ENCODE data around the gene PTPN23.
"Not testable (repeated sequence)": the region's sequence is repeated elsewhere in the genome, so short reads cannot be mapped to it uniquely, and the experiment has no call there.

PTPN23 gene

DNA sequence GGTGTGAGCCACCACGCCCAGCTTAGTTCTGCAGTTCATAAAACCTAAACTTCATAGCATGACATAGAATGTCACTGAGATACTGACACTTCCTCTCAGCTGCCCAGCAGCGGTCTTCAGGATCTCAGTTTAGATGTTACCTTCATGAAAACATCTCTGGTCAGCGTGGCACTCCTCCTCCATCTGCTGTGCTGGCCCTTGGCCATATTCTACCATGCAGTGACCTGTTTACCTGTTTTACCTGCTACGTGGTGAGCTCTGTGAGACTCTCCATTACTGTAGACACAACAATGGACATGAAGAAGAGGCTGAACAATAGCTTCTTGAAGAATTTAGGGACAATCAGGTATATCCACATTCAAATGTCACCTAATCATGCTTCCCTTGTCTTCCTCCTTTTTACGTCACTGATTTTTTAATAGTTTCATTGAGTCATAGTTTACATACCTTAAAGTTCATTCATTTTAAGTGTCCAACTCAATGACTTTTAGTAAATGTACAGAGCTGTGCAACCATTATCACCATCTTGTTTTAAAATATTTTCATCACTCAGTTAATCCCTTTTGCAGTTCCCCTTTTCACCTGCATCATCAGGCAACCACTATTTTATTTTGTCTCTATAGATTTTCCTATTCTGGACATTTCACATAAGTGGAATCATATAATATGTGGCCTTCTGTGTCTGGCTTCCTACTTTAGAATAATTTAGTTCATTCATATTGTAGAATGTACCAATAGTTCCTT, 32.2 kb upstream of the PTPN23 start:
- no peak overlapping the region for H3K9ac ChIP-seq (ENCODE audit: low read depth, low read length)

DNA sequence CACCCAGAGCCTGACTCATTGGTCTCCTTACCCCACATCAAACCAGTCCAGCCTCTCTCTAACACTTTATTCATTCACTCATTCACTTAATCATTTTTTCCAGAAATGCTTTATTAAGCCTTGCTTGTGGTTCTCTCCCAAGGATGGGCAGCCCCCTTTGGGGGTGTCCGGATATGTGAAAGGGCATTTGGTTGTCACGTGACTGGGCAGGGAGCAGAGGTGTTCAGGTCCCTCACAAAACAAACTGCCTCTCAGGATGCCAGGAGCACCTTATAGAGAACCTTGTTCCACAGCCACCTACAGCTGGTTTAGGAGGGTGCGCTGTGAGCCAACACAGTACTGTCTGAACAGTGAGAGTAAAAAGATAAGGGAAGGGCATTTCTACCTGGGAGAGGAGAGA, 25.8 kb upstream of the PTPN23 start:
- H3K4me1 ChIP-seq (ENCODE audit: control insufficient read depth, insufficient read depth, low read length): no peaks in the 10 kb centered on the region
- H3K9ac ChIP-seq (ENCODE audit: low read depth, low read length): no peak overlapping the region
- H3K36me3 ChIP-seq (ENCODE audit: control insufficient read depth, insufficient read depth, low read length): peaks cover 7% of the 10 kb centered on the region
- no peaks in the 10 kb centered on the region for H3K27me3 ChIP-seq (ENCODE audit: control insufficient read depth, insufficient read depth, low read length)
- no peak overlapping the region for H3K4me3 ChIP-seq (ENCODE audit: low read depth, low read length)
- H3K9me3 ChIP-seq (ENCODE audit: control insufficient read depth, insufficient read depth, low read length): peaks cover 9% of the 10 kb centered on the region

More for the DNA sequence above, 32.2 kb upstream of the PTPN23 start:
- Histone ChIP-seq H3K4me3 (ENCODE audit: low read depth, low read length) (no peak overlapping the region), H3K4me1 (ENCODE audit: control insufficient read depth, insufficient read depth, low read length) (peaks cover 3% of the 10 kb centered on the region), H3K9me3 (ENCODE audit: control insufficient read depth, insufficient read depth, low read length) (no peaks in the 10 kb centered on the region), H3K27me3 (ENCODE audit: control insufficient read depth, insufficient read depth, low read length) (no peaks in the 10 kb centered on the region), H3K36me3 (ENCODE audit: control insufficient read depth, insufficient read depth, low read length) (peaks cover 18% of the 10 kb centered on the region)

DNA sequence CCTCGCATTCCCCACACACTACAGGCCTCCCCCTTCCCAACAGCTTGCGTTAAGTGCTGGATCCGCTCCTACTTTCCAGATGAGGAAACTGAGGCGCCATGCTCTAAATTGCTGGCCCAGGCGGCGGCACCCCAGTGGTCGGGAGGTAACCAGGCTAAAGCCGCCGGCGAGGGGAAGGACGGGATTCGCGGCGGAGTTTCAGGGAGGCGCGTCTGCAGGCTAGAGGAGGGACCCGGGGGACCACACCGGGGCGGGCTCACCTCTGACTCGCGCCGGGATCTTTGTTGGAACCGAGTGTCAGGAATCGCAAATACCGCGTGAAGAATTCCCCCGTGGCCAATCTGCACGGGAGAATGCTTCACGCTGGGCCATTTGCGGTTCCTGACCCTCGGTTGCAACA, 24.6 kb upstream of the PTPN23 start:
- Histone ChIP-seq H3K9ac (ENCODE audit: low read depth, low read length) (no peak overlapping the region), H3K27me3 (ENCODE audit: control insufficient read depth, insufficient read depth, low read length) (no peaks in the 10 kb centered on the region), H3K36me3 (ENCODE audit: control insufficient read depth, insufficient read depth, low read length) (peaks cover 7% of the 10 kb centered on the region), H3K4me1 (ENCODE audit: control insufficient read depth, insufficient read depth, low read length) (no peaks in the 10 kb centered on the region), H3K9me3 (ENCODE audit: control insufficient read depth, insufficient read depth, low read length) (peaks cover 9% of the 10 kb centered on the region), H3K4me3 (ENCODE audit: low read depth, low read length) (no peak overlapping the region)

DNA sequence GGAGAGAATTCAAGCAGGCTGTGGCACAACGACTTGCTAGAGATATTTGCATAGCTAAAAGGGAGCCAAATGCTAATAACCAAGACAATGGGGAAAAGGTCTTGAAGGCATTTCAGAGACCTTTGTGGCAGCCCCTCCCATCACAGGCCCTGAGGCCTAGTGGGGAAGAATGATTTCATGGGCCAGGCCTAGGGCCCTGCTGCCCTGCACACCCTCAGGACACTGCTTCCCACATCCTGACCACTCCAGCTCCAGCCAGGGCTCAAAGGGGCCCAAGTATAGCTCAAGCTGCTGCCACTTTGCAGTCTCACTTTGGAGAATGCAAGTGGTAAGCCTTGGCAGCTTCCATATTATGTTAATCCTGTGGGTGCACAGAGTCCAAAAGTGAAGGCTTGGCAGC, 21.5 kb upstream of the PTPN23 start:
- H3K4me1 ChIP-seq (ENCODE audit: control insufficient read depth, insufficient read depth, low read length): no peaks in the 10 kb centered on the region
- no peak overlapping the region for H3K4me3 ChIP-seq (ENCODE audit: low read depth, low read length)
- no peak overlapping the region for H3K9ac ChIP-seq (ENCODE audit: low read depth, low read length)
- no peaks in the 10 kb centered on the region for H3K27me3 ChIP-seq (ENCODE audit: control insufficient read depth, insufficient read depth, low read length)
- H3K36me3 ChIP-seq (ENCODE audit: control insufficient read depth, insufficient read depth, low read length): peaks cover 7% of the 10 kb centered on the region
- H3K9me3 ChIP-seq (ENCODE audit: control insufficient read depth, insufficient read depth, low read length): peaks cover 9% of the 10 kb centered on the region

DNA sequence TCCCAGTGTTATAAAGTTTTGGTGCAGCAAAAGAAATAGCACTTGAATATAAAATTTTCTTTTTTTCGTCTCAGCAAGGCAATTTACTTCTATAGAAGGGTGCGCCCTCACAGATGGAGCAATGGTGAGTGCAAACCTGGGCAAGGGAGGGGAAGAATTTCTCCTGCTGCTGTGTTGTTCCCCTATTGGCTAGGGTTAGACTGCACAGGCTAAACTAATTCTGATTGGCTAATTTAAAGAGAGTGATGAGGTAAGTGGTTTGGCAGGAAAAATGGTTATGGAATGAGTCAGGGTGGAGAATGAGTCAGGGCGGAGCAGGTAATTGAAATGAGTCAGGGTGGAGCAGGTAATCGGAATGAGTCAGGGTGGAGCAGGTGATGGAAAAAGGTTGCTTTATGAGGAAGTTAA, 20.7 kb upstream of the PTPN23 start:
- H3K27me3 ChIP-seq (ENCODE audit: control insufficient read depth, insufficient read depth, low read length); H3K36me3 ChIP-seq (ENCODE audit: control insufficient read depth, insufficient read depth, low read length); H3K4me1 ChIP-seq (ENCODE audit: control insufficient read depth, insufficient read depth, low read length); H3K4me3 ChIP-seq (ENCODE audit: low read depth, low read length); H3K9ac ChIP-seq (ENCODE audit: low read depth, low read length); H3K9me3 ChIP-seq (ENCODE audit: control insufficient read depth, insufficient read depth, low read length): not testable (repeated sequence)

DNA sequence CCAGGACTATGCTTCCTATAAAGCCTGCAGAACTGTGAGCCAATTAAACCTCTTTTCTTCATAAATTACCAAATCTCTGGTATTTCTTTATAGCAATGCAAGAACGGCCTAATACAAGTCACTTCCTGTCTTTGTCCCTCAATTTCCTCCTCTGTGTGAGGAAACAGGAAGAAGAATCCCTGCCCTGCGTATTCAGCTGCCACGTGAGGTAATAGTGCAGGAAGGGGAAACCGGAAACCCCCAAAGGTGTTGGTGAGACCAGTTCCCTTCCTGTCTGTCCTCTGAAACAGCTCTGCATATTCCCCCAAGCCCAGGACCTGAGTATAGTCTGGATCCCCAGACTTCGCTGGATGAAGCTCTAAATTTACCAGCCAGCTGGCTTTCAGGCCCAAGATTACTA, 18.1 kb upstream of the PTPN23 start:
- Histone ChIP-seq H3K4me1 (ENCODE audit: control insufficient read depth, insufficient read depth, low read length) (no peaks in the 10 kb centered on the region), H3K9me3 (ENCODE audit: control insufficient read depth, insufficient read depth, low read length) (peaks cover 9% of the 10 kb centered on the region), H3K36me3 (ENCODE audit: control insufficient read depth, insufficient read depth, low read length) (peaks cover 7% of the 10 kb centered on the region), H3K27me3 (ENCODE audit: control insufficient read depth, insufficient read depth, low read length) (no peaks in the 10 kb centered on the region), H3K4me3 (ENCODE audit: low read depth, low read length) (no peak overlapping the region), H3K9ac (ENCODE audit: low read depth, low read length) (no peak overlapping the region)

DNA sequence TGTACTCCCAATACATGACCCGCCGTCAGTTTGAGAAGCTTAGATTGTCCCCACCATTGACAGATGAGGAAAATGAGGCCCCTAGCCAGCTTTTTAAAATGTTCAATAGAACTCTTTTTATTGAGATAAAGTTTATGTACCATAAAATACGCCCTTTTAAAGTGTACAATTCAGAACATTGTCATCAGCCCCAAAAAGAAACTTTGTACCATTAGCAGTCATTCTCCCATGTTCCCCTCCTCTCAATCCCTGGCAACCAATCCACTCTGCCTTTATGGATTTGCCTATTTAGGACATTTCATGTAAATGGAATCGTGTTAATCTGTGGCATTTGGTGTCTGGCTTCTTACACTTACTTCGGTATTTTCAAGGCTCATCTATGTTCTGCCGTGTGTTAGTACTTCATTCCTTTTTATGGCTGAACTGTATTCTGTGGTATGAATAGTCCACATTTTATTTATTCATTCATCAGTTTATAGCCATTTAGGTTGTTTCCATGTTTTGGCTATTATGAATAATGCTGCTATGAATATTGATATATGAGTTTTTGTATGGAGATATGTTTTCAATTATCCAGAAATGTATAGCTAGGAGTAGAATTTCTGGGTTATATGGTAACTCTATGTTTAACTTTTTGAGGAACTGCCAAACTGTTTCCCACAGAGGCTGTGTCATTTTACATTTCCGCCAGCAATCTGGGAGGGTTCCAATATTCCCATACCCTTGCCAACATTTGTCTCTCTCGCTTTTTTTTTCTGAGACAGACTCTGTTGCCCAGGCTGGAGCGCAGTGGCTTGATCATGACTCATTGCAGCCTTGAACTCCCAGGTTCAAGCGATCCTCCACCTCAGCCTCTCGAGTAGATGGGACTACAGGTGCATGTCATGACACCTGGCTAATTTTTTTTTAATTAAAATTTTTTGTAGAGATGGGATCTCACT, 15.3 kb upstream of the PTPN23 start:
- no peaks in the 10 kb centered on the region for H3K9me3 ChIP-seq (ENCODE audit: control insufficient read depth, insufficient read depth, low read length)
- no peaks in the 10 kb centered on the region for H3K4me1 ChIP-seq (ENCODE audit: control insufficient read depth, insufficient read depth, low read length)
- H3K4me3 ChIP-seq (ENCODE audit: low read depth, low read length): no peak overlapping the region
- no peaks in the 10 kb centered on the region for H3K36me3 ChIP-seq (ENCODE audit: control insufficient read depth, insufficient read depth, low read length)
- H3K27me3 ChIP-seq (ENCODE audit: control insufficient read depth, insufficient read depth, low read length): no peaks in the 10 kb centered on the region
- no peak overlapping the region for H3K9ac ChIP-seq (ENCODE audit: low read depth, low read length)

DNA sequence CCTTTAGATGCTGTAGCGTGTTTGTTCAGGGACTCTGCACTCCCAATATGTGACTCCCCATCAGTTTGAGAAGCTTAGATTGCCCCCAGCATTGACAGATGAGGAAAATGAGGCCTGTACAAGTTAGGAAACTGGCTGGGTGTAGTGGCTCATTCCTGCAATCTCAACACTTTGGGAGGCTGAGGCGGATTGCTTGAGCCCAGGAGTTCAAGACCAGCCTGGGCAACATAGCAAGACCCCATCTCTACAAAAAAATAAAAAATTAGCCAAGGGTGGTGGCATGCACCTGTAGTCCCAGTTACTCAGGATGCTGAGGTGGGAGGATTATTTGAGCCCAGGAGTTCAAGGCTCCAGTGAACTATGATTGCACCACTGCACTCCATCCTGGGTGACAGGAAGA, 14.0 kb upstream of the PTPN23 start:
- no peaks in the 10 kb centered on the region for H3K27me3 ChIP-seq (ENCODE audit: control insufficient read depth, insufficient read depth, low read length)
- H3K36me3 ChIP-seq (ENCODE audit: control insufficient read depth, insufficient read depth, low read length): no peaks in the 10 kb centered on the region
- H3K4me3 ChIP-seq (ENCODE audit: low read depth, low read length): no peak overlapping the region
- no peak overlapping the region for H3K9ac ChIP-seq (ENCODE audit: low read depth, low read length)
- H3K4me1 ChIP-seq (ENCODE audit: control insufficient read depth, insufficient read depth, low read length): peaks cover 5% of the 10 kb centered on the region
- no peaks in the 10 kb centered on the region for H3K9me3 ChIP-seq (ENCODE audit: control insufficient read depth, insufficient read depth, low read length)

DNA sequence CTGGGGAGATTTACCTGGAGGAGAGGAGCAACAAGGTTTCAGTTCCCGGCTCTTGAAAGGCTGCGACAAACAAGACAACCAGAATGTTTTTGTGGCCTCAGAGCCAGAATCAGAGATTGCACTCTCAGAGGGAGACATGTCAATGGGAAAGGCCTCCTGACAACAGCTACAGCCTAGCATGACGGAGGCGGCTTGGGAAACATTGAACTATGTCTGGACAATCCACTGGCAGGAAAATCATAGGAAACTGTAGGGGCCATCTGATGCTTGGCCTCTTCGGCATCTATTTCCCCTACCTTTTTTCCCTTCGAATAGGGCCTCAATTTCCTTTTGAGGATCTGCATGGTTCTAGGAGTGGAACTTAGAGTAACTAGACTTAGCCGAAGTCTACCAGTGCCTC, 13.2 kb upstream of the PTPN23 start:
- Histone ChIP-seq H3K4me3 (ENCODE audit: low read depth, low read length) (no peak overlapping the region), H3K9ac (ENCODE audit: low read depth, low read length) (no peak overlapping the region), H3K4me1 (ENCODE audit: control insufficient read depth, insufficient read depth, low read length) (peaks cover 5% of the 10 kb centered on the region), H3K27me3 (ENCODE audit: control insufficient read depth, insufficient read depth, low read length) (no peaks in the 10 kb centered on the region), H3K36me3 (ENCODE audit: control insufficient read depth, insufficient read depth, low read length) (no peaks in the 10 kb centered on the region), H3K9me3 (ENCODE audit: control insufficient read depth, insufficient read depth, low read length) (no peaks in the 10 kb centered on the region)

DNA sequence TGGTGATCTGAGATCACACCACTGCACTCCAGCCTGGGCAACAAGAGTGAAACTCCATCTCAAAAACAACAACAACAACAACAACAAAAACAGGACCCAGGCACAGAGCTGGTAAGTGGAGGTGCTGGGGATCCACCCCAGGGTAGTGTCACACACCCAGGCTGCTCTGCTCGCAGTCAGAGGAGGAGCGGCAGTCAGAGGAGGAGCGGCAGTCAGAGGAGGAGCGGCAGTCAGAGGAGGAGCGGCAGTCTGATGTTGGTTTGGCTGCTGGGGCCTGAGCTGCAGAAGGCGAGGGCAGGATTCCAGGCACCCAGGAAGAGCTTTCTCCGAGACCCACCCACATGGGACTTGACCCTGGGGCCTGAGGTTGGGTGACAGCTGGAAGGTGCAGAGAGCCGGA, 10.8 kb upstream of the PTPN23 start:
- not testable (repeated sequence) for H3K27me3 ChIP-seq (ENCODE audit: control insufficient read depth, insufficient read depth, low read length); H3K9me3 ChIP-seq (ENCODE audit: control insufficient read depth, insufficient read depth, low read length); H3K9ac ChIP-seq (ENCODE audit: low read depth, low read length); H3K4me1 ChIP-seq (ENCODE audit: control insufficient read depth, insufficient read depth, low read length); H3K36me3 ChIP-seq (ENCODE audit: control insufficient read depth, insufficient read depth, low read length); H3K4me3 ChIP-seq (ENCODE audit: low read depth, low read length)

DNA sequence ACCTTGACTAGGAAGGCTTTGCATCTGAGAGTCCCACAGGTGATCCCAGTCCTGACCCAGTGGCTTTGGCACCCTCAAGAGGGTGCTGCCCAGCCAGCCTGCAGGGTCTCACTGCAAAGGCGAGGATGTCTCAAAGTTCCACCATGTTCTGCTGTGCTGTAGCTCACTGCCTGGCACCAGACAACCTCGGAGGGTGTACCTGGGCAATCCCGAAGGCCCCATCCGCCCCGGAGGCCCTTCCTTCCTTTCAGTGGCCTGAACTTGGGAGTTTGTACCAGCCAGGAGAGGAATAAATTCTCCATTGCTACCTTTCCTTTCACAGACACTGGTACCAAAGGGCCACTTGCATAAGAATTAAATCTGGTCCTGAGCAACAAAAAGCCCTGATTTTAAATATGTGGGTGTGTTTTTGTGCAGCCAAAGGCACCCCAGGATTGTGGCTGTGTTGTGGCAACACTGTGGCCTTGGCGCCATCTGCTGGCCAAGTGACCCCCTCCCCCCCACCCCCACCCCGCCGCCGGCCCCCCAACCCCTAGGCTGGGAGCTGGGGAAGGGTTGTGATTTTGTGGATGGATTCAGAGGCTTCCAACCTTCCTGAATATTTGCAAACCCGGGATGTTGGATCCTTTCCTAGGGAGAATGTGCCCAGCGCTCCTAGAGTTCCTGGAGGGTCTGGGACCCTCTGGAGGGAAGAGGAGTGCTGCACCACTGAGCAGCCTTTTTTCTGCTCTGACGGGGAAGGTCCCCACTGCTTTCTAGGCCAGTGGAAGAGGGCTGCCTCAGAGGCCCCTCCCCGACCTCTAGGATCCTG, 9.7 kb upstream of the PTPN23 start:
- peak overlapping the region; percentile 22 for H3K4me3 ChIP-seq (ENCODE audit: low read depth, low read length)
- peaks cover 5% of the 10 kb centered on the region for H3K4me1 ChIP-seq (ENCODE audit: control insufficient read depth, insufficient read depth, low read length)
- H3K9me3 ChIP-seq (ENCODE audit: control insufficient read depth, insufficient read depth, low read length): no peaks in the 10 kb centered on the region
- H3K36me3 ChIP-seq (ENCODE audit: control insufficient read depth, insufficient read depth, low read length): no peaks in the 10 kb centered on the region
- no peaks in the 10 kb centered on the region for H3K27me3 ChIP-seq (ENCODE audit: control insufficient read depth, insufficient read depth, low read length)
- peak overlapping the region; percentile 65 for H3K9ac ChIP-seq (ENCODE audit: low read depth, low read length)

Measured in iPS-15b (cell line).